Adipocyte (in vitro differentiated cells): ENCODE measurements around the gene SLC22A15.

Experiments
- DNase-seq: peaks from one replicate; pipeline ENCODE4 v3.0.0-alpha.2; 2015; ENCODE audit warnings: low read depth
- H3K27me3 ChIP-seq: replicated peaks from 2 replicates; pipeline ENCODE4 v1.7.0; 2013; ENCODE audit warnings: mild to moderate bottlenecking, low read length, moderate library complexity; ENCODE audit not compliant: control insufficient read depth, insufficient read depth
- H3K36me3 ChIP-seq: 2 replicates; pipeline ENCODE4 v1.7.0; 2013; ENCODE audit warnings: low read length, mild to moderate bottlenecking, moderate library complexity; ENCODE audit not compliant: control insufficient read depth, insufficient read depth, severe bottlenecking
- H3K4me1 ChIP-seq: 2 replicates; pipeline ENCODE4 v1.7.0; 2013; ENCODE audit warnings: mild to moderate bottlenecking, low read length, moderate library complexity; ENCODE audit not compliant: control insufficient read depth, insufficient read depth
- H3K4me3 ChIP-seq: 2 replicates; pipeline ENCODE4 v1.7.0; 2013; ENCODE audit warnings: mild to moderate bottlenecking, low read length, moderate library complexity
- H3K9ac ChIP-seq: 2 replicates; pipeline ENCODE4 v1.7.0; 2013; ENCODE audit warnings: mild to moderate bottlenecking, low read length, moderate library complexity
- H3K9me3 ChIP-seq: 2 replicates; pipeline ENCODE4 v1.7.0; 2013; ENCODE audit warnings: mild to moderate bottlenecking, low read length, moderate library complexity; ENCODE audit not compliant: control insufficient read depth

The SLC22A15 gene

DNA sequence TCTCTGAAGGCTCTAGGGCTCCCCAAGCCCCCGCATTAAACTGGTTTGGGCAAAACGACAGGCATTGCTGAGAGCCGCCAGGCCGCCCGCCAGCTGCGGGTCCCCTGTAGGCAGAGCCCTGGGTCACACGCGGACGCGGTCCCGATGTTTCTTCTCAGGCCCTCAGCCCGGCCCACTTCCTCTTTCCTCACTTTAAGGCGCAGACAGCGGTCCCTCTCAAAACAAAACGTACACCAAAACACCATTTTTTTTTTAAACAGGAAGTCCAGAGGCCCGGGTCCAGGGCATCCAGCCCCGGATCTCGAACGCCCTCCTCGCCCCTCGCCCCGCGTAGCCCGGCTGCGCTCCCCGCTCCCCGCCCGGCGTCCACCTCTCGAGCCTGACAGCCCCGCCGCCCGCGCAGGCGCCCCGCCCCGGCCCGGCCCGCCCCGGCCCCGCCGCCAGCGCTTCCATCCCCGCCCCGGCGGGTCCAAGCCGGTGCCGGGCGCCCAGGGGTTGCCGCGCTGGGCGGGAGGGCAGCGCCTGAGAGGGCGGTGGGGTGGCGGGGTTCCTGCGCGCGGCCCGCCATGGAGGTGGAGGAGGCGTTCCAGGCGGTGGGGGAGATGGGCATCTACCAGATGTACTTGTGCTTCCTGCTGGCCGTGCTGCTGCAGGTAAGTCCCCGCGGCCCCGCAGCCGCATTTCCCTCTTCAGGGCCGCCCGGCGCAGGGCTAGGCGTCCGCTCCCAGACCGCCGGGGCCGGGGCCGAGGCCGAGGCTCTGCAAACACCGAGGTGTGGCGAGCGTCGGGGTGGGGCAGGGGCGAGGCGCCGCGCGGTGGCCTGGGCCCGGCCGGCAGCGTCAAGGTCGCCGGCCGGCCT, at the start of gene SLC22A15:
Gene SLC22A15 (plus strand): TSS at position 452 of the 859 bp plus-strand sequence. CDS start 115 bp downstream, at position 567.
- Histone ChIP-seq H3K36me3 (no peaks in the 10 kb centered on the region), H3K27me3 (no peaks in the 10 kb centered on the region), H3K9me3 (no peaks in the 10 kb centered on the region), H3K4me3 (peak within 1 kb of the TSS; percentile 87), H3K9ac (peak within 1 kb of the TSS; percentile 83), H3K4me1 (peaks cover 21% of the 10 kb centered on the region)
- peak; percentile 85 for DNase-seq

DNA sequence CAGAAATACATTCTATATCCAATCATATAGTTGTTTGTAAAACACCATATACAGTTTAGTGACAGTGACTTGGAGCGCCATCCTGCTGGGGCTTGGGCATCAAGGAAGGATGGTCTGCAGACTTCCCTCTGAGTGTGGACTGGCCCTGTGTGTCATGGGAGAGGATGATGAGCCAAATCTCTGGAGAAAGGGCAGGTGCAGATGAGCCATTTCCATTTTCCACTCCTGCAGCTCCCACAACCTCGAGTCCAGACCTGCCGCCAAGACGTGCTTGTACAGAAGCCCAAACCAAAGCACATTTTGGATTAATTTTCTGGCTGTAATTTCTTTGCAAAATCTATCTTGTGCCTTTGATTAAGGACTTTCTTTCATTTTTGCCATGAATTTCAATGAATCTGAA, 48.3 kb upstream of the SLC22A15 start:
- H3K9me3 ChIP-seq, result no peaks in the 10 kb centered on the region
- H3K4me3 ChIP-seq, result no peak overlapping the region
- H3K4me1 ChIP-seq, result peaks cover 15% of the 10 kb centered on the region
- no peaks in the 10 kb centered on the region for H3K27me3 ChIP-seq
- no peaks in the 10 kb centered on the region for H3K36me3 ChIP-seq
- H3K9ac ChIP-seq, result no peak overlapping the region
- DNase-seq, result no peak

DNA sequence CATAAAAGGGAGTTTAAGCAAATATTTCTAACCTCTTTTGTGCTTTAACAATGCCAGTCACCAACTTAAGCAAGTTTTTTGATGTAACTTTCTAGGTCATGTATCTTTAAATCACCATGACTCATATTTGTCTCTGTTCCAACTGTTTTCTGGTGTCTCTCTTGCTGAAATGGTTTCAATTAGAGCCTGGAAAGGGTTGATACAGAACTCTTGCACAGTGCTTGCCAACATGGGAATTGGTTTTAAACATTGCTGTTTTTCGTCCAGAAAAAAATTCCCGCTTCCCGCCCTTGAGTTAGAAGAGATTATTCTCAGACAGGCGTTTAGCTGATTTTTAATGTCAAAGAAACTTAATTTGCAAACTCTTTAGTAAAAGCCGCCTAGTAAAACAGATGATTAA, 46.4 kb upstream of the SLC22A15 start:
- Histone ChIP-seq H3K4me1 (peaks cover 15% of the 10 kb centered on the region), H3K4me3 (peak overlapping the region; percentile 61), H3K36me3 (no peaks in the 10 kb centered on the region), H3K9me3 (no peaks in the 10 kb centered on the region), H3K27me3 (no peaks in the 10 kb centered on the region), H3K9ac (peak overlapping the region; percentile 58)
- peak; percentile 96 for DNase-seq

- no peak for DNase-seq
- Histone ChIP-seq H3K36me3 (no peaks in the 10 kb centered on the region), H3K27me3 (no peaks in the 10 kb centered on the region), H3K4me1 (peaks cover 15% of the 10 kb centered on the region), H3K9me3 (no peaks in the 10 kb centered on the region), H3K4me3 (no peak overlapping the region), H3K9ac (no peak overlapping the region)
These were observed 42.7 kb upstream of the SLC22A15 start for GRCh38 chr1:115933625-115934024.

DNA sequence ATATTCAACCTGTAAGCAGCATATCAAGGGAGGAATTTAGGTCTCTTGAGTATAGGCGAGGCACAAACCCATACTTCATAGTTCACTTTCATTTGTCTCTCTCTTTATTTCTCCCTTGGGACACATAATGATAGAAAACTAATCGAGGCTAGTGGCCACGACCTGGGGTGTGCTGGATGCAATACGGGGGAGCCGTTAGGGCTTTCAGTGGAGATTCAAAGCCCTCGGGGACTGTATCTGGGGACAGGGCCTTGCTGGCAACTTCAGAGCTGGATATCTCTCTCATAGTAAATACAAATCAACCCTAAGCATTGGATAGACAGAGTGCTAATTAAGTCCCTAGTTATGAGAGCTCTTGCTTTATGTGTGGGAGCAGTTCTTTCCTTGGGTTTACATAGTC, 36.9 kb upstream of the SLC22A15 start:
- Histone ChIP-seq H3K4me1 (no peaks in the 10 kb centered on the region), H3K36me3 (no peaks in the 10 kb centered on the region), H3K9ac (no peak overlapping the region), H3K4me3 (no peak overlapping the region), H3K9me3 (no peaks in the 10 kb centered on the region), H3K27me3 (no peaks in the 10 kb centered on the region)
- no peak for DNase-seq

DNA sequence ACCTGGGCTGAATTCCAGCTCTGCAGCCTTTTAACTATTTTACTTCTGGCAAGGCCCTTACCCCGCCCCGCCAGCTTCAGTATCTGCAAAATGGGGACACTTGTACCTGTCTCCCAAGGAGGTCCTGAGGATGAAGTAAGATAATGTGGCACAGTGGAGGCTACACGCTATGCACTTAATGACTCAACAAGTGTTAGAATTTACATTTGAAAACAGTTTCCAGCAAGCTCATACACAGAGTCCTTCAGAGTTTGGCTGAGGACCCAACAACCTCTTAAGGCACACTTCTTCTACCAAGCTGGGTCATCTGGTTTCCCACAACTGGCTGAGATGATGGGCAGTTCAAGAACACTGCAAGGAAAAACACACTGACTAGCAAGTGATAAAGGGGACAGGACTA, 30.2 kb upstream of the SLC22A15 start:
- Histone ChIP-seq H3K4me1 (no peaks in the 10 kb centered on the region), H3K27me3 (no peaks in the 10 kb centered on the region), H3K36me3 (no peaks in the 10 kb centered on the region), H3K4me3 (no peak overlapping the region), H3K9me3 (no peaks in the 10 kb centered on the region), H3K9ac (no peak overlapping the region)
- no peak for DNase-seq

DNA sequence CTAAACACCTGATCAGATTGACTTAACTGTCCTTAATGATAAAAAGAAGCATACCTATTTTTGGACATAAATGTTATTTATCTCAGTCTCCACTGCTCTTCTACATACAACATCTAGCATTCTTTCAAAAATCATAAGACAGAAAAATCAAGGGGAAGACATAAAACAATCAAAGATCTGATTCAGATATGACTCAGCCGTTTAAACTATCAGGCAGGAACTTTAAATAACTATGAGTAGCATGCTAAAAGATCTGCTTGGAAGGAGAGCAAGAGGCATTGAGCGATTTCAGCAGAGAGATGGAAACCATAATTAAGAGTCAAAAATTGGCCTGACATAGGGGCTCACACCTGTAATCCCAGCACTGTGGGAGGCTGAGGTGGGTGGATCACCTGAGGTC, 27.2 kb upstream of the SLC22A15 start:
- H3K4me1 ChIP-seq, result no peaks in the 10 kb centered on the region
- H3K4me3 ChIP-seq, result no peak overlapping the region
- no peaks in the 10 kb centered on the region for H3K27me3 ChIP-seq
- DNase-seq, result no peak
- no peaks in the 10 kb centered on the region for H3K9me3 ChIP-seq
- H3K9ac ChIP-seq, result no peak overlapping the region
- no peaks in the 10 kb centered on the region for H3K36me3 ChIP-seq

DNA sequence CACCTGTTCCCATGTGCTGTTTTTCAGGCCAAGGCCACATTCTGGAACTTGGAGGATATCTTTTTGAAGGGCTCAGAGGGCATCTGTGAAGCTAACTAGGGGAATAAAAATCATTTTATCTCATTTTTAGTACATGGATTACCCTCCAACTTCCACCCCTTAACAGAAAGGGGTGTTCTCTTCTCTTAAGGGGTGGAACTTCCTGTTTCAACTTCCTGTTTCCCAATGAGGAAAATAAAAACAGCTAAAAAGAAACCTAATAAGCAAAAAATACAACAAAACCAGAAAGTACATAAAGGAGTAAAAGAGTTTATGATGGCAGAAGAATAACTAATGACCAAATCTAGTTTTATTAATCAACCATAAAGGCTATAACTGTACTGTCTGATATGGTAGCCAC, 24.8 kb upstream of the SLC22A15 start:
- no peak overlapping the region for H3K9ac ChIP-seq
- H3K27me3 ChIP-seq, result no peaks in the 10 kb centered on the region
- H3K4me1 ChIP-seq, result no peaks in the 10 kb centered on the region
- H3K4me3 ChIP-seq, result no peak overlapping the region
- no peak for DNase-seq
- H3K36me3 ChIP-seq, result no peaks in the 10 kb centered on the region
- no peaks in the 10 kb centered on the region for H3K9me3 ChIP-seq

DNA sequence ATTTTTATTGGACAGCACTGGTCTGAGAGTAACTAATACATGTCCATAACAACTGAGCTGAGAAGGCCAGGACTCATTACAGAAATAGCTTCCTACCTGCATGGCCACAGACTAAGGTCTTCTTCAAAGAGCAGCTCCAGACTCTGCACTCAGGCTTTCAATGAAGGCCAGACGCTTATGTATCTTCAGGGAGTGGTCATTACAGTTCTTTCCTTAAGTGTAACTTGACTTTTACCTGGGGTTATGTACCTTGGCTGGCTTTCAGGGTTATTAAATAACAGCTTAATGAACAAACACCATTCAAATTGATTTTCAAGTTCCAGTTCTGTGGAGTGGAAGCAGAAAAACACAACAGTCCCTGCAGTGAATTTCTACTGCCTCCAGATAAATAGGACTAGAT, 23.8 kb upstream of the SLC22A15 start:
- no peaks in the 10 kb centered on the region for H3K27me3 ChIP-seq
- no peak for DNase-seq
- H3K9me3 ChIP-seq, result no peaks in the 10 kb centered on the region
- H3K4me1 ChIP-seq, result no peaks in the 10 kb centered on the region
- no peaks in the 10 kb centered on the region for H3K36me3 ChIP-seq
- H3K4me3 ChIP-seq, result no peak overlapping the region
- no peak overlapping the region for H3K9ac ChIP-seq

GRCh38 chr1:115953180-115953579, 23.1 kb upstream of the SLC22A15 start:
- no peak overlapping the region for H3K4me3 ChIP-seq
- H3K4me1 ChIP-seq, result no peaks in the 10 kb centered on the region
- H3K9me3 ChIP-seq, result no peaks in the 10 kb centered on the region
- H3K9ac ChIP-seq, result no peak overlapping the region
- no peak for DNase-seq
- H3K36me3 ChIP-seq, result no peaks in the 10 kb centered on the region
- no peaks in the 10 kb centered on the region for H3K27me3 ChIP-seq

GRCh38 chr1:115954684-115955083, 21.6 kb upstream of the SLC22A15 start:
- Histone ChIP-seq H3K4me3 (no peak overlapping the region), H3K9me3 (no peaks in the 10 kb centered on the region), H3K36me3 (no peaks in the 10 kb centered on the region), H3K9ac (no peak overlapping the region), H3K27me3 (no peaks in the 10 kb centered on the region), H3K4me1 (no peaks in the 10 kb centered on the region)
- no peak for DNase-seq

DNA sequence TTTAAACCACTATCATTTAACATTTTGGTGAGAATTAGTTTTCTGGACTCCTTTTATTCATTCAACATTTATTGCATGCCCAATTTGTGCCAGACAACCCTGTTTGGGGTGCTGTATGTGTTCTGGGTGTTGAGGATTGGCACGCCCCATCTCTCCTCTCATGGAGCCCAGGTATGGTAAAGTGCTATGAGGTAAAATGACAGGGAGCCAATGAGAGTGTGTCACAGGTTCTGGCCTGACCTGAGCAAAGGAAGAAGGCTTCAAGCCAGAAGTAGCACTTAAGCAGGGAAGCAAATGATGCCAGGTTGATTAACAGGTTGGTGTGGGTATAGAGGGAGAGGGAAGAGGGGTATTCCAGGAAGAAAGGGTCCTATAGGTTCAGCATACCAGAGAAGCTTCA, 21.1 kb upstream of the SLC22A15 start:
- Histone ChIP-seq H3K4me1 (no peaks in the 10 kb centered on the region), H3K36me3 (no peaks in the 10 kb centered on the region), H3K4me3 (no peak overlapping the region), H3K9me3 (no peaks in the 10 kb centered on the region), H3K27me3 (no peaks in the 10 kb centered on the region), H3K9ac (no peak overlapping the region)
- DNase-seq, result no peak
